Bronchial epithelial cell (primary cell): Measurements from ENCODE around the gene MYO1H. TPM values are rescaled to one million over a fixed set of nuclear protein-coding genes. Genes with fewer than 3 reads are reported as not detected.
"Not testable (repeated sequence)": the region's sequence is repeated elsewhere in the genome, so short reads cannot be mapped to it uniquely, and the experiment has no call there.

Experiments
- DNase-seq: peaks from one replicate; pipeline ENCODE4 v3.0.0-alpha.2; 2010; ENCODE audit warnings: low read depth
- FAIRE-seq: peaks from 2 replicates; lab custom pipeline; 2011; peaks lifted over from hg19 to GRCh38; lab: Jason Lieb, UNC
- H3K27me3 ChIP-seq: 2 replicates; pipeline ENCODE4 v1.5.1; 2011; ENCODE audit warnings: low read length; ENCODE audit not compliant: control insufficient read depth, insufficient read depth
- H3K36me3 ChIP-seq: 2 replicates; pipeline ENCODE4 v1.5.1; 2011; ENCODE audit warnings: low read length; ENCODE audit not compliant: control insufficient read depth, insufficient read depth
- H3K4me3 ChIP-seq: 2 replicates; pipeline ENCODE4 v1.5.1; 2011; ENCODE audit warnings: mild to moderate bottlenecking, low read depth, low read length, control low read depth
- total RNA-seq: library from RNA; depleted of rRNA; stranded (reverse); fragments of >200 nt; gene quantifications from 2 replicates; pipeline ENCODE4 v1.2.1, GENCODE V29; 2014
- TF ChIP-seq, protein P1 (sequence below): IDR thresholded peaks from 2 replicates; pipeline ENCODE4 v1.5.1; 2011; ENCODE audit warnings: mild to moderate bottlenecking, moderate library complexity, low read length, control low read depth, inconsistent platforms; ENCODE audit not compliant: insufficient read depth, severe bottlenecking

The MYO1H gene
- total RNA-seq, 1 donor from 2014 or later, result not detected

DNA sequence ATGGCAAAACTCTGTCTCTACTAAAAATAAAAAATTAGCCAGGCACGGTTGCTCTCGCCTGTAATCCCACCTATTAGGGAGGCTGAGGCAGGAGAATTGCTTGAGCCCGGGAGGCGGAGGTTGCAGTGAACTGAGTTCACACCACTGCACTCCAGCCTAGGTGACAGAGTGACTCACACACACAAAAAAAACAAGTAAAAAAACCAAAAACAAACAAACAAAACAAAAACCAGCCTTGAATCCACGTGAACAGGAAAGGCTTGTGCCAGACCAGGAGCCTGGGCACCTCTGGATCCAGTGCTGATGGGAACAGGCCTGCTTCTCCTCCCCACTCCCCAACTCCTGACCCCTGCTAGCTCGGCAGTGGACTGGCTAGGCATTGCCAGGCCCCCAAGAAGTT is 42.2 kb upstream of the MYO1H start:
- FAIRE-seq, result no peak
- Histone ChIP-seq H3K27me3 (peaks cover 31% of the 10 kb centered on the region), H3K36me3 (no peaks in the 10 kb centered on the region), H3K4me3 (no peak overlapping the region)
- TF ChIP-seq, protein P1, sequence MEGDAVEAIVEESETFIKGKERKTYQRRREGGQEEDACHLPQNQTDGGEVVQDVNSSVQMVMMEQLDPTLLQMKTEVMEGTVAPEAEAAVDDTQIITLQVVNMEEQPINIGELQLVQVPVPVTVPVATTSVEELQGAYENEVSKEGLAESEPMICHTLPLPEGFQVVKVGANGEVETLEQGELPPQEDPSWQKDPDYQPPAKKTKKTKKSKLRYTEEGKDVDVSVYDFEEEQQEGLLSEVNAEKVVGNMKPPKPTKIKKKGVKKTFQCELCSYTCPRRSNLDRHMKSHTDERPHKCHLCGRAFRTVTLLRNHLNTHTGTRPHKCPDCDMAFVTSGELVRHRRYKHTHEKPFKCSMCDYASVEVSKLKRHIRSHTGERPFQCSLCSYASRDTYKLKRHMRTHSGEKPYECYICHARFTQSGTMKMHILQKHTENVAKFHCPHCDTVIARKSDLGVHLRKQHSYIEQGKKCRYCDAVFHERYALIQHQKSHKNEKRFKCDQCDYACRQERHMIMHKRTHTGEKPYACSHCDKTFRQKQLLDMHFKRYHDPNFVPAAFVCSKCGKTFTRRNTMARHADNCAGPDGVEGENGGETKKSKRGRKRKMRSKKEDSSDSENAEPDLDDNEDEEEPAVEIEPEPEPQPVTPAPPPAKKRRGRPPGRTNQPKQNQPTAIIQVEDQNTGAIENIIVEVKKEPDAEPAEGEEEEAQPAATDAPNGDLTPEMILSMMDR, result no peak
- no peak for DNase-seq

DNA sequence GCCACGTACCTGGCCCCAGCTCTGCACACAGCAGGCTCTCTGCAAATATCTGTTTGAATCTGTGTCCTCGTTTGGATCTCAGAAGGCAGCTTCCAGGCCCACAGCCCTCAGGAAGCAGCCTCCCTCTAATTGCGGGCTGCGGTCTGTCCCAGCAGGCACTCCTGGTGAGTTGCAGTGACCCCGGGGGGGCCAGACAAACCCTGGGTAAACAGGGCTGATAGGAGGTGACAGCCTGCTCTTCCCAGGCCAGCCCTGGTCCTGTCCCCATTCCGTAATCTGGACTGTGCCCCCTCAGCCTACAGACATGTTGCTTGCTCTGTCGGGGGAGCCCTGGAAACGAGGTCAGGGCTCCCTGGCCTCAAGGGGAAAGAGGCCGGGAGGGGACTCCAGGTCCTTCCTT is 40.6 kb upstream of the MYO1H start:
- Histone ChIP-seq H3K27me3 (peaks cover 33% of the 10 kb centered on the region), H3K36me3 (no peaks in the 10 kb centered on the region), H3K4me3 (no peak overlapping the region)
- FAIRE-seq (no peak), DNase-seq (no peak)
- TF ChIP-seq, protein P1, result no peak

DNA sequence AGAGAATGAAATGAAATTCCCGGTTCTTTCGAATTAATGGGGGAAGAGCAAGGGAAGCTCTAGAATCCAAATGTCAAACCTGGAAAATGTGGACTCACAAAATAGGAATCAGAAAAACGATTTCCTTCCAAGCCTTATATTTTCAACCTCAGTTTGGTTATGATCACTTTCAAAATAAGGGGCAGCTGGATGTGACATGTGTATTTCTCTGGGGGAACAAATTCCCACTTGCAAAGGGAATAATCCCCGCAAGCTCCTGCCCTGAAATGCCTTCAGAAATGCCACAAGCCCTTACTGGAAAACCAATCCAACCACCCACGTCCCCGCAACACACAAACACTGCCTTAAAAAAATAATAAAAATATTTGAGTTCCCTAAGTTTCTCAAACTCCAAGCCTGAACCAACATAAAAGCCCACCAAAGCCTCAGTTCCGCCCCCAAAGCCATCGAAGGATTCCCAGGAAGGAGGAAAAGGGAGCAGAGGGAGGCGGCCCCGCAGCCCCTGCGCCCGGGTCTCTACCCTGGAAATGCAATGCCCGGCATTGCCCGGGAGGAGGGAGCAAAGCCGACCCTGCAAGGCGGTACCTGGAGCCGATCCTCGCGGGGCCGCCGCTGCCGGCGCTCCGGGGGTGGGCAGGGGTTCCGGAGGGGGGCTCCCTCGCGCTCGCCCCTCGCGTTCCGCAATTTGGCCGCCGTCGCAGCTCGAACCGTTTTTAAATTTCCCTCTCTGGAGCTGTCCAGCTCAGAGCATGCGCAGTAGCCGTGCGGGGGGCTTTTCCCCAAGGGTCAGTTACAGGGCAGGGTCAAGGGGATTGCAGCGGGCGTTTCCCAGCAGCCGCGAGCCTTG is 38.9 kb upstream of the MYO1H start, which contains the start of gene FOXN4:
TSS of gene FOXN4 (minus strand) at position 751 of the 847 bp plus-strand sequence. CDS start 963 bp downstream, outside the sequence.
- Histone ChIP-seq H3K36me3 (no peaks in the 10 kb centered on the region), H3K27me3 (peaks cover 31% of the 10 kb centered on the region), H3K4me3 (no peak within 1 kb of the TSS)
- DNase-seq, result no peak
- FAIRE-seq, result no peak
- TF ChIP-seq, protein P1, result no peak

DNA sequence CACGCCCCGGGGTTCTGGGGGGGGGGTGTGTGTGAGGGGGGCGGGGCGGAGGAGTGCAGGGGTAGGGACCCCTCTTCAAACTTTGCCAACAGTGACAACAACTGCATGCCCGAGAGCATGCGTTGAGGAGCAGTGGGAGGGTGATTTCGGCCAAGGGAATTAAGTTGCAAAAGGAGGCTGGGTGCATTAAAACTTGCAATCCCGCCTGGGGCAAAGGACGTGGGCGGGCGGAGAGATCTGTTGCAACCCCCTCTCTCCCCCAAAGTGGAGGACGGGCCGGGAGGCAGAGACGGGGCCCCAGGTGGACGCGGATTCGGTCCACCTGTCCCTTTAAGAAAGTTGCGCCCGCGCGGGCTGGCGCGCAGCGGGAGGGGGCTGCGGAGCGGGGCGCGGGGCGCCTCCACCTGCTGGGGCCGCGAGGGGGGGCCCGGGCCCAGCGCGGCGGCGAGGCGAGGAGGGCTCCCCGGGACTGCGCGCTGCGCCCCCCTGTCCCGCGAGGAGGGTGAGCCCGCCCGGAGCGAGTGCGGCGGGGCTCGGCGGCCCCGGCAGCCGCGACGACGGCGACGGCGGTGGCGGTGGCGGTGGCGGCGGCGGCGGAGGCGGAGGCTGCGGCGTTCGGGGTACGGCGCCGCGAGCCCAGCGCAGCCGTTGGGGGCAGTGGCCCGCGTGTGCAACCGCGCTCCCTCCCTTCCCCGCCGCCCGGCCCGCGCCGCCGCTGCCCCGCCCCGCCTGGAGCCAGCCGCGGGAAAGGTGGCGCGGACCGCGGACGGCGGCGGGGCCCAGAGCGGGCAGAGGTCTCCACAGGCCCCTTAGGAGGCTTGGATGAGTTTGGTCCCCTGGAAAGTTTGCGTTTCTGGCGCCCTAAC is 38.1 kb upstream of the MYO1H start:
- H3K36me3 ChIP-seq, result no peaks in the 10 kb centered on the region
- no peak for FAIRE-seq
- peaks cover 34% of the 10 kb centered on the region for H3K27me3 ChIP-seq
- no peak for DNase-seq
- H3K4me3 ChIP-seq, result no peak overlapping the region
- TF ChIP-seq, protein P1, result no peak

DNA sequence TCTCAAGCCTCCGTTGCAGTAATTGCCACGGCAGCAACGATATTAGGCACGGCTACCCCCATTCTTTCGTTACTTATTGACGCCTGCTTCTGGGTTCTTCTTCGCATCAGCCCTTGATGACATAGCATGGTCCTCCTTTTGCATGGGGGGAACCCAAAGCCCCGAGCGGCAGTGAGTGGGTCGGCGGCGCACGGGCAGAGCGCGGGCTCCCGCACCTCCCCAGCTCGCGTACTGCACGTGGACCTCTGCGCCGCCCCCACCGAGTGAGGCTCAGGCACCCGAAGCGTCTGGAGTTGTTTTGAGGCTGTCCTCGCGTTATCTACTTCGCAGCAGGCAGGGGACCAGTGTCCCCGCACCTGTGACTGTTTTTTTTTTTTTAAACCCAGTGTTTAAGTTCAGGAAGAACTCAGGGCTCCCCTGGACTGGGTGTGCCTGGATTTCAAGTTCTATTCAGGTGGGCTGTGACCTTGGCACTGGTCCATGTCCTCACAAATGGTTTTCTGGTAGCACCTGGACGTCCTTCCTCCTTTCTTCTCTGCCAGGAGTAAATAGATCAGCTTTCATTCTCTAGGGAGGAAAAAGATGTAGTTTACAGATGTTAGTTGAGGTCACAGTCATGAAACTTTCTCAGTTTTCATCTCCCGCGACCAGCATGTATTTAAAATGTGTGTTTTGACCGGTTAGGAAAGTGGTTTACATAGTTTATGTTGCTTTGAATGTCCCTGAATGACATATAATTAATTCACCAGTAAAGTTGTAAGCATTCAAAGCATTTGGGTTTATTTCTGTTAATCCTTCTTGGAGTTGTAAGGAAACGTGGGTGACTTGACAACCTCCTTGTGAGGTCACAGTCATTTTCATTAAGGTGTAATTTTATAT is 37.2 kb upstream of the MYO1H start:
- Histone ChIP-seq H3K36me3 (no peaks in the 10 kb centered on the region), H3K4me3 (no peak overlapping the region), H3K27me3 (peaks cover 34% of the 10 kb centered on the region)
- FAIRE-seq (no peak), DNase-seq (no peak)
- TF ChIP-seq, protein P1, result no peak

DNA sequence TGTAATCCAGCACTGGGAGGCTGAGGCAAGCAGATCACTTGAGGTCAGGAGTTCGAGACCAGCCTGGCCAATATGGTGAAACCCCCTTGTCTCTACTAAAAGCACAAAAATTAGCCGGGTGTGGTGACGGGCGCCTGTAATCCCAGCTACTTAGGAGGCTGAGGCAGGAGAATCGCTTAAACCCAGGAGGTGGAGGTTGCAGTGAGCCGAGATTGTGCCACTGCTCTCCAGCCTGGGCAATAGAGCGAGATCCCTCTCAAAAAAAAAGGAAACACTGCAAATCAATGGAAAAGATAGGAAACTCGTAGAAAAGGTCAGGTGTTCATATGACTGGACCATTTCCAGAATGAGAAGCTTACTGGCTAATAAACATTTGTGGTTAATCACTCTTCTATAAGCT is 26.4 kb upstream of the MYO1H start:
- not testable (repeated sequence) for H3K4me3 ChIP-seq, DNase-seq, FAIRE-seq, H3K27me3 ChIP-seq, H3K36me3 ChIP-seq
